H1 (cell line): ENCODE results near the gene NFYB. TPM values are rescaled to one million over a fixed set of nuclear protein-coding genes. Genes with fewer than 3 reads are reported as not detected.

Source experiments
- CTCF ChIA-PET: fragments of 300-600 bp; sonication (Branson Sonifier 250); formaldehyde crosslinking; loops from one replicate; lab custom pipeline; 2021; ENCODE audit not compliant: partially characterized antibody; lab: Charles Lee
- POLR2A ChIA-PET: fragments of 300-600 bp; sonication (Branson Sonifier 250); formaldehyde crosslinking; loops from one replicate; lab custom pipeline; 2021; ENCODE audit warnings: inconsistent platforms; ENCODE audit not compliant: partially characterized antibody; lab: Charles Lee
- DNase-seq, 2 experiments: peaks; one replicate each; pipeline versions ENCODE4 v3.0.0 to v3.0.0-alpha.2; 2010 to 2022; ENCODE audit warnings: low spot score in 2 of 2, low read depth in 1 of 2, mixed read lengths in 1 of 2
- FAIRE-seq: peaks from 2 replicates; lab custom pipeline; 2011; peaks lifted over from hg19 to GRCh38; lab: Jason Lieb, UNC
- H2AFZ ChIP-seq: 2 replicates; pipeline ENCODE4 v1.8.1; 2012; ENCODE audit warnings: low read length, inconsistent platforms
- H2AK5ac ChIP-seq: 2 replicates; pipeline ENCODE4 v1.6.1; 2013; ENCODE audit warnings: low read depth, low read length
- H2BK120ac ChIP-seq: replicated peaks from 2 replicates; pipeline ENCODE3; 2013; ENCODE audit warnings: low read depth, low read length, inconsistent platforms
- H2BK12ac ChIP-seq: 2 replicates; pipeline ENCODE4 v1.6.1; 2013; ENCODE audit warnings: low read depth, low read length
- H2BK15ac ChIP-seq: 2 replicates; pipeline ENCODE4 v1.6.1; 2013; ENCODE audit warnings: low read length
- H2BK20ac ChIP-seq: 2 replicates; pipeline ENCODE4 v1.6.1; 2013; ENCODE audit warnings: low read length
- H2BK5ac ChIP-seq: 2 replicates; pipeline ENCODE4 v1.6.1; 2013; ENCODE audit warnings: low read depth, low read length
- H3K14ac ChIP-seq: 2 replicates; pipeline ENCODE4 v1.6.1; 2013; ENCODE audit warnings: inconsistent platforms; ENCODE audit not compliant: insufficient read length
- H3K18ac ChIP-seq: 2 replicates; pipeline ENCODE4 v1.6.1; 2013; ENCODE audit warnings: low read length; ENCODE audit errors: extremely low read depth
- H3K23ac ChIP-seq: 2 replicates; pipeline ENCODE4 v1.6.1; 2013; ENCODE audit warnings: inconsistent platforms; ENCODE audit not compliant: insufficient read length
- H3K23me2 ChIP-seq: 2 replicates; pipeline ENCODE4 v1.6.1; 2013; ENCODE audit warnings: low read depth, low read length
- H3K27ac ChIP-seq: 2 replicates; pipeline ENCODE4 v1.6.1; 2011; ENCODE audit warnings: low read depth, low read length, inconsistent platforms
- H3K27me3 ChIP-seq, 4 experiments: replicated peaks in 1 of 4; 1 replicate in 1 of 4; 2 replicates in 3 of 4; pipeline versions ENCODE4 v1.6.1 to v1.8.1; 2011 to 2013; ENCODE audit warnings: low read length in 3 of 4, mild to moderate bottlenecking in 3 of 4, inconsistent platforms in 2 of 4, mixed read lengths in 2 of 4, moderate library complexity in 1 of 4; ENCODE audit not compliant: control insufficient read depth in 3 of 4, insufficient read depth in 3 of 4; ENCODE audit errors: extremely low read depth in 1 of 4
- H3K36me3 ChIP-seq, 4 experiments: 2 replicates each; pipeline versions ENCODE4 v1.6.1 to v1.8.1; 2011 to 2013; ENCODE audit warnings: mild to moderate bottlenecking in 4 of 4, low read length in 3 of 4, moderate library complexity in 2 of 4, control low read depth in 1 of 4, inconsistent platforms in 1 of 4; ENCODE audit not compliant: insufficient read depth in 4 of 4, control insufficient read depth in 2 of 4
- H3K4ac ChIP-seq: replicated peaks from 2 replicates; pipeline ENCODE3; 2013; ENCODE audit warnings: low read length, low read depth, mixed read lengths, inconsistent platforms; ENCODE audit not compliant: insufficient read length
- H3K4me1 ChIP-seq, 4 experiments: replicated peaks in 1 of 4; 1 replicate in 1 of 4; 2 replicates in 3 of 4; pipeline versions ENCODE4 v1.6.1 to v1.8.1; 2011 to 2013; ENCODE audit warnings: low read length in 3 of 4, inconsistent platforms in 2 of 4, mixed read lengths in 1 of 4; ENCODE audit not compliant: insufficient read depth in 4 of 4, control insufficient read depth in 3 of 4
- H3K4me2 ChIP-seq, 2 experiments: 2 replicates each; pipeline versions ENCODE4 v1.6.1 to v1.8.1; 2011 to 2013; ENCODE audit warnings: low read depth in 2 of 2, low read length in 2 of 2, control low read depth in 1 of 2, inconsistent platforms in 1 of 2, mild to moderate bottlenecking in 1 of 2; ENCODE audit not compliant: insufficient read depth in 1 of 2
- H3K4me3 ChIP-seq, 4 experiments: fragments of 200-600, 300-600 bp in 1 of 4; sonication (generic), shearing (Covaris generic), sonication (Bioruptor Twin) in 1 of 4; 2 replicates each; pipeline versions ENCODE4 v1.5.1 to v1.8.1; 2011 to 2016; ENCODE audit warnings: low read length in 4 of 4, low read depth in 3 of 4, control low read depth in 2 of 4, inconsistent platforms in 2 of 4, mild to moderate bottlenecking in 2 of 4, mixed read lengths in 1 of 4, moderate library complexity in 1 of 4; ENCODE audit not compliant: insufficient read depth in 2 of 4; ENCODE audit errors: extremely low read depth in 1 of 4
- H3K56ac ChIP-seq: replicated peaks from 2 replicates; pipeline ENCODE3; 2013; ENCODE audit warnings: low read depth, mild to moderate bottlenecking, mixed read lengths, low read length, inconsistent platforms; ENCODE audit not compliant: insufficient read length
- H3K79me1 ChIP-seq: 2 replicates; pipeline ENCODE4 v1.6.1; 2013; ENCODE audit warnings: low read depth, low read length, control low read depth
- H3K79me2 ChIP-seq, 2 experiments: 2 replicates each; pipeline versions ENCODE4 v1.6.1 to v1.8.1; 2012 to 2013; ENCODE audit warnings: low read length in 2 of 2, mild to moderate bottlenecking in 2 of 2, inconsistent platforms in 1 of 2; ENCODE audit not compliant: insufficient read depth in 2 of 2, control insufficient read depth in 1 of 2
- H3K9ac ChIP-seq, 4 experiments: replicated peaks in 1 of 4; 1 replicate in 1 of 4; 2 replicates in 3 of 4; pipeline versions ENCODE4 v1.6.1 to v1.8.1; 2011 to 2013; ENCODE audit warnings: low read depth in 3 of 4, low read length in 3 of 4, control low read depth in 2 of 4, mild to moderate bottlenecking in 2 of 4, moderate library complexity in 2 of 4, inconsistent platforms in 1 of 4; ENCODE audit errors: extremely low read depth in 1 of 4
- H3K9me3 ChIP-seq, 2 experiments: 2 replicates each; pipeline versions ENCODE4 v1.6.1 to v1.8.1; 2012 to 2013; ENCODE audit warnings: mild to moderate bottlenecking in 2 of 2, moderate library complexity in 2 of 2, control low read depth in 1 of 2, inconsistent platforms in 1 of 2, low read depth in 1 of 2, low read length in 1 of 2, mixed read lengths in 1 of 2; ENCODE audit not compliant: insufficient read depth in 2 of 2
- H4K20me1 ChIP-seq, 2 experiments: replicated peaks in 1 of 2; 2 replicates each; pipeline versions ENCODE3 to v1.8.1; 2011 to 2013; ENCODE audit warnings: inconsistent platforms in 2 of 2, low read length in 2 of 2, mild to moderate bottlenecking in 1 of 2; ENCODE audit not compliant: insufficient read depth in 2 of 2, control insufficient read depth in 1 of 2
- H4K5ac ChIP-seq: 2 replicates; pipeline ENCODE4 v1.6.1; 2013; ENCODE audit warnings: low read length, low read depth, mixed read lengths, inconsistent platforms; ENCODE audit not compliant: insufficient read length
- H4K8ac ChIP-seq: 2 replicates; pipeline ENCODE4 v1.8.0; 2013; ENCODE audit warnings: mild to moderate bottlenecking, moderate library complexity, low read length, inconsistent platforms; ENCODE audit not compliant: insufficient read depth; ENCODE audit errors: extremely low read depth
- H4K91ac ChIP-seq: replicated peaks from 2 replicates; pipeline ENCODE3; 2013; ENCODE audit warnings: low read length, mixed read lengths, inconsistent platforms; ENCODE audit not compliant: insufficient read length
- BACH1 ChIP-seq: IDR thresholded peaks from 2 replicates; pipeline ENCODE4 v1.6.1; 2012; ENCODE audit warnings: low read length, improper control_type of control experiment
- CBX8 ChIP-seq: fragments of 300-800, 300-1000 bp; sonication (generic); IDR thresholded peaks from 2 replicates; pipeline ENCODE4 v1.7.1; 2016; ENCODE audit warnings: low read depth, low read length, borderline replicate concordance
- CTBP2 ChIP-seq: IDR thresholded peaks from 2 replicates; pipeline ENCODE4 v1.7.0; 2011; ENCODE audit warnings: borderline replicate concordance, mild to moderate bottlenecking, moderate library complexity, mixed read lengths, low read length; ENCODE audit not compliant: insufficient read depth, insufficient read length
- EZH2 ChIP-seq: fragments of 200-600 bp; sonication (generic); IDR thresholded peaks from 2 replicates; pipeline ENCODE4 v1.7.1; 2012; ENCODE audit warnings: low read depth, mild to moderate bottlenecking, moderate library complexity, low read length, inconsistent platforms; ENCODE audit not compliant: severe bottlenecking
- KDM4A ChIP-seq: IDR thresholded peaks from one replicate; pipeline ENCODE4 v1.7.1; 2012; ENCODE audit warnings: low read depth, mild to moderate bottlenecking, moderate library complexity, low read length, inconsistent platforms; ENCODE audit not compliant: severe bottlenecking
- POLR2AphosphoS5 ChIP-seq: IDR thresholded peaks from 2 replicates; pipeline ENCODE4 v1.6.1; 2011; ENCODE audit warnings: low read depth, low read length
- RNF2 ChIP-seq: fragments of 200-900, 300-1000 bp; sonication (generic); IDR thresholded peaks from 2 replicates; pipeline ENCODE4 v1.7.1; 2016; ENCODE audit warnings: borderline replicate concordance, low read depth, mild to moderate bottlenecking, antibody characterized with exemption, low read length; ENCODE audit not compliant: poor library complexity, severe bottlenecking; ENCODE audit errors: missing control alignments
- SRF ChIP-seq: IDR thresholded peaks from 2 replicates; pipeline ENCODE4 v1.6.1; 2011; ENCODE audit warnings: mild to moderate bottlenecking, low read depth, low read length, moderate library complexity
- WGBS, 2 experiments: shearing (Covaris generic) in 1 of 2; methylation state at CpG; one replicate each; pipeline versions ENCODE4 v1.1.6 to v1.1.7; 2013 to 2015; ENCODE audit warnings: low lambda C conversion rate in 2 of 2, mixed read lengths in 2 of 2, inconsistent platforms in 1 of 2, low coverage in 1 of 2, missing lambda C conversion rate in 1 of 2; ENCODE audit not compliant: insufficient replicate concordance in 2 of 2, insufficient coverage in 1 of 2, insufficient read length in 1 of 2; ENCODE audit errors: extremely low coverage in 1 of 2, missing lambda C conversion rate in 1 of 2; 5-methylcytosine and 5-hydroxymethylcytosine counted together
- polyA plus RNA-seq, 7 experiments: library from polyadenylated mRNA; depleted of rRNA in 3 of 7; stranded (reverse) in 5 of 7; unstranded in 2 of 7; fragments of >200 nt in 5 of 7; fragments of 200-250 nt in 2 of 7; gene quantifications; 1 replicate in 5 of 7; 2 replicates in 1 of 7; 4 replicates in 1 of 7; pipeline versions ENCODE4 v1.2.1 to v1.2.3, GENCODE V29; 2011 to 2013; ENCODE audit warnings: missing spikeins in 2 of 7, mixed read lengths in 2 of 7
- total RNA-seq: library from RNA; stranded (reverse); fragmentation: NEBNext Ultra II Directional; extraction: Animal tissue kit (Norgen Biotek cat#: 25700); gene quantifications from 2 replicates; pipeline ENCODE4 v1.2.1, GENCODE V29; 2021
- TF ChIP-seq, protein P1 (sequence below): IDR thresholded peaks from 2 replicates; pipeline ENCODE4 v1.6.1; 2012; ENCODE audit warnings: low read length, inconsistent platforms
- TF ChIP-seq, protein P2 (sequence below): IDR thresholded peaks from 2 replicates; pipeline ENCODE4 v1.6.1; 2012; ENCODE audit warnings: inconsistent platforms

NFYB gene
- total and polyA plus RNA-seq, 2 of the 8 experiments (the other 6 are each of a cell fraction or from before 2014, with no cell fraction given): 29.1 to 43.5 TPM

- H3K4ac ChIP-seq: no peak overlapping the region
- H3K9ac ChIP-seq: no peak overlapping the region
- DNase-seq (no peak), FAIRE-seq (no peak)
- H2BK20ac ChIP-seq: no peak overlapping the region
- no peak overlapping the region for H3K14ac ChIP-seq
- no peak overlapping the region for H2BK120ac ChIP-seq
- no peak overlapping the region for H3K56ac ChIP-seq
- no peaks in the 10 kb centered on the region for H3K27me3 ChIP-seq
- no peak overlapping the region; a peak in 1 of 4 replicates for H3K4me2 ChIP-seq
- no peak overlapping the region for H2BK5ac ChIP-seq
- H4K20me1 ChIP-seq: peaks cover 2 to 8% of the 10 kb centered on the region in 2 experiments
- H2AK5ac ChIP-seq: no peak overlapping the region
- H3K23ac ChIP-seq: no peak overlapping the region
- CTCF ChIA-PET: interaction anchor here (1.0 kb wide), 1 partner anchor 10 kb away, joined by 3 read pairs; no protein-coding TSS in a partner anchor
- H3K36me3 ChIP-seq: peaks cover 3 to 76% (median 31%) of the 10 kb centered on the region in 4 experiments
- H2BK12ac ChIP-seq: no peak overlapping the region
- H3K23me2 ChIP-seq: no peaks in the 10 kb centered on the region
- peaks cover 11 to 70% of the 10 kb centered on the region in 2 experiments; a peak in 3 of 4 replicates for H3K79me2 ChIP-seq
- H3K18ac ChIP-seq: no peak overlapping the region
- 93% methylated on average over 4 of the region's 4 CpGs; no CpG with 5 or more reads in 1 of the 2 experiments for WGBS, 2 experiments
- peaks cover 5% of the 10 kb centered on the region; the same call in 1 of the 2 replicates for H3K79me1 ChIP-seq
- H3K9me3 ChIP-seq: no peaks in the 10 kb centered on the region
- H3K4me1 ChIP-seq: peaks cover 0 to 5% (median 2%) of the 10 kb centered on the region in 4 experiments; a peak in 2 of 7 replicates
- H2AFZ ChIP-seq: no peak overlapping the region
- no peak overlapping the region for H4K8ac ChIP-seq
- H4K5ac ChIP-seq: no peak overlapping the region
- POLR2A ChIA-PET: interaction anchor here (0.9 kb wide), 1 partner anchor 161 kb away, joined by 3 read pairs; no protein-coding TSS in a partner anchor
- no peak overlapping the region for H3K27ac ChIP-seq
- no peak overlapping the region for H3K4me3 ChIP-seq
- H2BK15ac ChIP-seq: no peak overlapping the region
- no peak overlapping the region for H4K91ac ChIP-seq
- TF ChIP-seq SRF (no peak), KDM4A (no peak), EZH2 (no peak), POLR2AphosphoS5 (no peak), CBX8 (no peak), RNF2 (no peak), CTBP2 (no peak), BACH1 (no peak)
- TF ChIP-seq, protein P1, sequence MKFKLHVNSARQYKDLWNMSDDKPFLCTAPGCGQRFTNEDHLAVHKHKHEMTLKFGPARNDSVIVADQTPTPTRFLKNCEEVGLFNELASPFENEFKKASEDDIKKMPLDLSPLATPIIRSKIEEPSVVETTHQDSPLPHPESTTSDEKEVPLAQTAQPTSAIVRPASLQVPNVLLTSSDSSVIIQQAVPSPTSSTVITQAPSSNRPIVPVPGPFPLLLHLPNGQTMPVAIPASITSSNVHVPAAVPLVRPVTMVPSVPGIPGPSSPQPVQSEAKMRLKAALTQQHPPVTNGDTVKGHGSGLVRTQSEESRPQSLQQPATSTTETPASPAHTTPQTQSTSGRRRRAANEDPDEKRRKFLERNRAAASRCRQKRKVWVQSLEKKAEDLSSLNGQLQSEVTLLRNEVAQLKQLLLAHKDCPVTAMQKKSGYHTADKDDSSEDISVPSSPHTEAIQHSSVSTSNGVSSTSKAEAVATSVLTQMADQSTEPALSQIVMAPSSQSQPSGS: no peak
- TF ChIP-seq, protein P2, sequence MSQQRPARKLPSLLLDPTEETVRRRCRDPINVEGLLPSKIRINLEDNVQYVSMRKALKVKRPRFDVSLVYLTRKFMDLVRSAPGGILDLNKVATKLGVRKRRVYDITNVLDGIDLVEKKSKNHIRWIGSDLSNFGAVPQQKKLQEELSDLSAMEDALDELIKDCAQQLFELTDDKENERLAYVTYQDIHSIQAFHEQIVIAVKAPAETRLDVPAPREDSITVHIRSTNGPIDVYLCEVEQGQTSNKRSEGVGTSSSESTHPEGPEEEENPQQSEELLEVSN: no peak
These were observed 6.4 kb downstream of the NFYB start for GRCh38 chr12:104131609-104132008.
